HCT116 (cell line): ENCODE measurements around the gene TTC1. TPM values are rescaled to one million over a fixed set of nuclear protein-coding genes. Genes with fewer than 3 reads are reported as not detected.

ENCODE experiments used
- ATAC-seq: fragments of 200-7000 bp; cut with Tn5 transposase; 2 replicates; pipeline ENCODE4 v1.9.1; 2020; ENCODE audit warnings: mild to moderate bottlenecking, moderate library complexity
- BruUV-seq: library from RNA; stranded (reverse); fragments of 400-500 nt; replicated peaks from 2 replicates; lab custom pipeline; 2021; lab: Mats Ljungman, UMichigan
- CTCF ChIA-PET: fragments of 300-600 bp; sonication (Branson Sonifier 250); formaldehyde crosslinking; loops from one replicate; lab custom pipeline; 2021; ENCODE audit warnings: antibody characterized with exemption; lab: Charles Lee
- POLR2A ChIA-PET: fragments of 300-600, 350-600 bp; sonication (Branson Sonifier 250); formaldehyde crosslinking; loops from one replicate; lab custom pipeline; 2021; ENCODE audit warnings: antibody characterized with exemption; lab: Charles Lee
- RAD21 ChIA-PET, 2 experiments: fragments of 300-600 bp; sonication (Branson Sonifier 250); formaldehyde crosslinking; loops; one replicate each; lab custom pipeline; 2023; ENCODE audit warnings: low total read pairs in 2 of 2; ENCODE audit not compliant: uncharacterized antibody in 2 of 2, unreplicated experiment in 2 of 2, low non-redundant PET in 1 of 2; lab: Charles Lee
- DNase-seq: peaks from one replicate; pipeline ENCODE4 v3.0.0-alpha.2; 2010; ENCODE audit warnings: low read depth, low spot score
- H2AFZ ChIP-seq: fragments of 200-600 bp; shearing (Covaris generic), sonication (generic); 2 replicates; pipeline ENCODE4 v1.6.1; 2017; ENCODE audit warnings: low read depth, mixed run types, mixed read lengths, antibody characterized with exemption, low read length; ENCODE audit not compliant: poor library complexity, severe bottlenecking
- H3K27ac ChIP-seq: 2 replicates; pipeline ENCODE4 v1.5.1; 2012; ENCODE audit warnings: low read depth, low read length
- H3K27me3 ChIP-seq: fragments of 200-600 bp; sonication (generic); 2 replicates; pipeline ENCODE4 v1.6.1; 2016; ENCODE audit warnings: mixed run types, low read length, mixed read lengths; ENCODE audit not compliant: insufficient read depth
- H3K36me3 ChIP-seq, 2 experiments: fragments of 200-500 bp in 1 of 2; fragments of 200-600 bp in 1 of 2; sonication (Bioruptor generic) in 1 of 2; sonication (generic) in 1 of 2; 2 replicates each; pipeline versions ENCODE4 v1.5.1 to v1.6.1; 2014 to 2016; ENCODE audit warnings: low read length in 2 of 2, inconsistent platforms in 1 of 2, mixed read lengths in 1 of 2, mixed run types in 1 of 2; ENCODE audit not compliant: insufficient read depth in 2 of 2, control insufficient read depth in 1 of 2
- H3K4me1 ChIP-seq, 2 experiments: fragments of 200-600 bp in 1 of 2; sonication (generic) in 1 of 2; 2 replicates each; pipeline versions ENCODE4 v1.5.1 to v1.6.1; 2012 to 2017; ENCODE audit warnings: low read length in 2 of 2, inconsistent platforms in 1 of 2, mild to moderate bottlenecking in 1 of 2, mixed read lengths in 1 of 2, mixed run types in 1 of 2, moderate library complexity in 1 of 2; ENCODE audit not compliant: insufficient read depth in 2 of 2, control insufficient read depth in 1 of 2
- H3K4me2 ChIP-seq: fragments of 200-600 bp; sonication (generic); 2 replicates; pipeline ENCODE4 v1.6.1; 2017; ENCODE audit warnings: mixed run types, low read length, mixed read lengths
- H3K4me3 ChIP-seq, 2 experiments: fragments of 200-600 bp in 1 of 2; sonication (generic) in 1 of 2; replicated peaks in 1 of 2; 2 replicates each; pipeline ENCODE4 v1.5.1; 2011 to 2016; ENCODE audit warnings: low read length in 2 of 2, control low read depth in 1 of 2, low read depth in 1 of 2, mild to moderate bottlenecking in 1 of 2, mixed read lengths in 1 of 2, mixed run types in 1 of 2
- H3K79me2 ChIP-seq: fragments of 200-600 bp; sonication (generic); 2 replicates; pipeline ENCODE4 v1.6.1; 2017; ENCODE audit warnings: mild to moderate bottlenecking, mixed run types, low read length, moderate library complexity, mixed read lengths; ENCODE audit not compliant: insufficient read depth
- H3K9ac ChIP-seq: fragments of 200-600 bp; sonication (generic); 2 replicates; pipeline ENCODE4 v1.6.1; 2016; ENCODE audit warnings: low read length, mixed read lengths
- H3K9me2 ChIP-seq: fragments of 200-600 bp; sonication (generic), shearing (Covaris generic); 2 replicates; pipeline ENCODE4 v1.6.1; 2017; ENCODE audit warnings: mixed run types, mild to moderate bottlenecking, moderate library complexity; ENCODE audit not compliant: insufficient read depth
- H3K9me3 ChIP-seq, 2 experiments: fragments of 200-500 bp in 1 of 2; fragments of 200-600 bp in 1 of 2; sonication (Bioruptor generic) in 1 of 2; sonication (generic) in 1 of 2; 2 replicates each; pipeline ENCODE4 v1.6.1; 2014 to 2017; ENCODE audit warnings: low read length in 2 of 2, mixed read lengths in 2 of 2, inconsistent platforms in 1 of 2, low read depth in 1 of 2, mild to moderate bottlenecking in 1 of 2, mixed run types in 1 of 2, moderate library complexity in 1 of 2; ENCODE audit not compliant: control insufficient read depth in 1 of 2, insufficient read depth in 1 of 2
- H4K20me1 ChIP-seq: fragments of 200-600 bp; sonication (generic), shearing (Covaris generic); 2 replicates; pipeline ENCODE4 v1.6.1; 2017; ENCODE audit warnings: mixed run types, mild to moderate bottlenecking, moderate library complexity; ENCODE audit not compliant: insufficient read depth
- CBX3 ChIP-seq: IDR thresholded peaks from 2 replicates; pipeline ENCODE4 v1.6.1; 2012; ENCODE audit warnings: low read depth
- CEBPB ChIP-seq: IDR thresholded peaks from 2 replicates; pipeline ENCODE4 v1.6.1; 2012; ENCODE audit warnings: low read depth
- EGR1 ChIP-seq: IDR thresholded peaks from 2 replicates; pipeline ENCODE4 v1.6.1; 2012; ENCODE audit warnings: low read depth
- EZH2phosphoT487 ChIP-seq: fragments of 200-600 bp; IDR thresholded peaks from 2 replicates; pipeline ENCODE4 v1.6.1; 2018; ENCODE audit warnings: antibody characterized with exemption, borderline replicate concordance
- FOSL1 ChIP-seq: IDR thresholded peaks from 2 replicates; pipeline ENCODE4 v1.6.1; 2012; ENCODE audit warnings: low read depth
- JUND ChIP-seq: IDR thresholded peaks from 2 replicates; pipeline ENCODE4 v1.6.1; 2012
- POLR2A ChIP-seq: IDR thresholded peaks from 2 replicates; pipeline ENCODE4 v1.7.0; 2011; ENCODE audit warnings: borderline replicate concordance; ENCODE audit not compliant: insufficient read depth, insufficient read length; ENCODE audit errors: extremely low read depth
- POLR2AphosphoS5 ChIP-seq: IDR thresholded peaks from 2 replicates; pipeline ENCODE4 v1.6.1; 2011; ENCODE audit warnings: mild to moderate bottlenecking, low read depth, low read length, moderate library complexity
- RAD21 ChIP-seq: IDR thresholded peaks from 2 replicates; pipeline ENCODE4 v1.6.1; 2012; ENCODE audit warnings: low read depth, mild to moderate bottlenecking
- SIN3A ChIP-seq: IDR thresholded peaks from 2 replicates; pipeline ENCODE4 v1.6.1; 2012; ENCODE audit warnings: low read depth
- SP1 ChIP-seq: IDR thresholded peaks from 2 replicates; pipeline ENCODE4 v1.6.1; 2012; ENCODE audit warnings: low read depth
- TCF7L2 ChIP-seq: IDR thresholded peaks from 2 replicates; pipeline ENCODE4 v1.7.0; 2011; ENCODE audit warnings: borderline replicate concordance, inconsistent platforms; ENCODE audit not compliant: insufficient read depth, insufficient read length; ENCODE audit errors: extremely low read depth
- YY1 ChIP-seq: IDR thresholded peaks from 2 replicates; pipeline ENCODE4 v1.6.1; 2011; ENCODE audit warnings: low read length, low read depth, moderate library complexity, mild to moderate bottlenecking; ENCODE audit not compliant: insufficient replicate concordance; ENCODE audit errors: extremely low read depth
- ZFX ChIP-seq: fragments of 450-650 bp; IDR thresholded peaks from 2 replicates; pipeline ENCODE4 v1.6.1; 2017
- intact Hi-C: fragments of 100-400 bp; cut with micrococcal nuclease; formaldehyde crosslinking; loops from 2 replicates; pipeline ENCODE4 v1.10.0; 2022
- total RNA-seq: library from RNA; stranded (reverse); gene quantifications from one replicate; pipeline ENCODE4 v1.2.1, GENCODE V29; 2021; ENCODE audit not compliant: unreplicated experiment
- TF ChIP-seq, protein P1 (sequence below), 3 experiments: fragments of 200-600 bp in 1 of 3; sonication (generic) in 1 of 3; IDR thresholded peaks in 2 of 3; conservative IDR thresholded peaks in 1 of 3; 2 replicates each; pipeline ENCODE4 v1.5.1; 2012 to 2017; ENCODE audit warnings: low read depth in 2 of 3, low read length in 2 of 3, antibody characterized with exemption in 1 of 3, borderline replicate concordance in 1 of 3, control low read depth in 1 of 3, mild to moderate bottlenecking in 1 of 3, mixed read lengths in 1 of 3, mixed run types in 1 of 3, moderate library complexity in 1 of 3; ENCODE audit not compliant: insufficient read depth in 1 of 3
- TF ChIP-seq, protein P2 (sequence below): IDR thresholded peaks from 2 replicates; pipeline ENCODE4 v1.6.1; 2012; ENCODE audit warnings: low read depth
- TF ChIP-seq, protein P3 (sequence below): IDR thresholded peaks from 2 replicates; pipeline ENCODE4 v1.6.1; 2011; ENCODE audit warnings: mild to moderate bottlenecking, low read length, moderate library complexity; ENCODE audit not compliant: insufficient replicate concordance; ENCODE audit errors: extremely low read depth
- TF ChIP-seq, protein P4 (sequence below): IDR thresholded peaks from 2 replicates; pipeline ENCODE4 v1.6.1; 2012
- TF ChIP-seq, protein P5 (sequence below): IDR thresholded peaks from 2 replicates; pipeline ENCODE4 v1.6.1; 2012

The TTC1 gene
- total RNA-seq, 1 experiment from 2014 or later = 48.1 TPM

DNA sequence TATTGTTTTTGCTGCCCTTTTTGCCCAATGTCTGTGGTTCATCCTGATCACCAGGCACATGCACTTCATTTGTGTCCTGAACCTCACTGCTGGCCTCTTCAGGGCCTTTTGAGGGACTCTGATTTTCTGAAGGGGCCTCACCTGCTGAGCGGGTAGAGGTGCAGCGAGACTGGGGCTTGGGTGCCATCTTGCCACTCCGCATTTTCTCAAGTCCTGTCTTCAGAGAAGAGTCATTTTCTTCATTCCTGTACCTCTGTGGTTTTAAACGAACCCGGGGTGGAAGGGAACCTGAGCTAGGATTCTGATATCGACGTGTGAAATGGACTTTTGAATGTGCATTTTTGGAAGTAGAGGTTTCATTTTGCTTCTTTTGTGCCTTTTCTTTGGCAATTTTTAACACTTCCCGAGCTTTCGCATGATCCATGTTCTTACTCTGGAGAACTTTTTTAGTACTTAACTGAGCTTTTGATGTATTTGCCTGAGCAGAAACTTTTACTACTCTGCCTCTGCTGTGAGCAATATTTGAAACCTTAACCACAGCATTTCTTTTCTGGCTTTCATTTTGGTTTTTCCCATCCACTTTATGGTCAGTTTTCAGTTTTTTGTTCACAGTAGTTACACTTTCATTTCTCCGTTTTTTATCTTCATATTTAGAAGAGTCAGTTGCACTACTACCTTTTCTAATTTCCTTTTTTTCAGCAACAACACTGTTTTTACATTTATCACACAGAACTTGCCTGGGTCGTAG is 84.2 kb downstream of the TTC1 start:
- no peak overlapping the region for H3K4me2 ChIP-seq
- CTCF ChIA-PET = no interaction called here
- no peaks in the 10 kb centered on the region for H3K79me2 ChIP-seq
- RAD21 ChIA-PET = no interaction called here
- no peak overlapping the region for H3K9ac ChIP-seq
- no peaks in the 10 kb centered on the region for H3K9me2 ChIP-seq
- ATAC-seq (no peak), DNase-seq (no peak)
- intact Hi-C loops = no loop called here
- no peaks in the 10 kb centered on the region for H3K4me1 ChIP-seq
- no peak for TF ChIP-seq YY1
- no peak for TF ChIP-seq TCF7L2
- no peak for TF ChIP-seq SP1
- TF ChIP-seq POLR2AphosphoS5 = no peak
- TF ChIP-seq, protein P1, sequence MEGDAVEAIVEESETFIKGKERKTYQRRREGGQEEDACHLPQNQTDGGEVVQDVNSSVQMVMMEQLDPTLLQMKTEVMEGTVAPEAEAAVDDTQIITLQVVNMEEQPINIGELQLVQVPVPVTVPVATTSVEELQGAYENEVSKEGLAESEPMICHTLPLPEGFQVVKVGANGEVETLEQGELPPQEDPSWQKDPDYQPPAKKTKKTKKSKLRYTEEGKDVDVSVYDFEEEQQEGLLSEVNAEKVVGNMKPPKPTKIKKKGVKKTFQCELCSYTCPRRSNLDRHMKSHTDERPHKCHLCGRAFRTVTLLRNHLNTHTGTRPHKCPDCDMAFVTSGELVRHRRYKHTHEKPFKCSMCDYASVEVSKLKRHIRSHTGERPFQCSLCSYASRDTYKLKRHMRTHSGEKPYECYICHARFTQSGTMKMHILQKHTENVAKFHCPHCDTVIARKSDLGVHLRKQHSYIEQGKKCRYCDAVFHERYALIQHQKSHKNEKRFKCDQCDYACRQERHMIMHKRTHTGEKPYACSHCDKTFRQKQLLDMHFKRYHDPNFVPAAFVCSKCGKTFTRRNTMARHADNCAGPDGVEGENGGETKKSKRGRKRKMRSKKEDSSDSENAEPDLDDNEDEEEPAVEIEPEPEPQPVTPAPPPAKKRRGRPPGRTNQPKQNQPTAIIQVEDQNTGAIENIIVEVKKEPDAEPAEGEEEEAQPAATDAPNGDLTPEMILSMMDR (IDR thresholded peaks at IDR 0.05 in 2 of 3, conservative IDR thresholded peaks at IDR 0.05 in 1 of 3; ENCODE audit: borderline replicate concordance in 1 of 3, insufficient read depth in 1 of 3, low read depth in 2 of 3, low read length in 2 of 3) = no peak
- TF ChIP-seq, protein P2, sequence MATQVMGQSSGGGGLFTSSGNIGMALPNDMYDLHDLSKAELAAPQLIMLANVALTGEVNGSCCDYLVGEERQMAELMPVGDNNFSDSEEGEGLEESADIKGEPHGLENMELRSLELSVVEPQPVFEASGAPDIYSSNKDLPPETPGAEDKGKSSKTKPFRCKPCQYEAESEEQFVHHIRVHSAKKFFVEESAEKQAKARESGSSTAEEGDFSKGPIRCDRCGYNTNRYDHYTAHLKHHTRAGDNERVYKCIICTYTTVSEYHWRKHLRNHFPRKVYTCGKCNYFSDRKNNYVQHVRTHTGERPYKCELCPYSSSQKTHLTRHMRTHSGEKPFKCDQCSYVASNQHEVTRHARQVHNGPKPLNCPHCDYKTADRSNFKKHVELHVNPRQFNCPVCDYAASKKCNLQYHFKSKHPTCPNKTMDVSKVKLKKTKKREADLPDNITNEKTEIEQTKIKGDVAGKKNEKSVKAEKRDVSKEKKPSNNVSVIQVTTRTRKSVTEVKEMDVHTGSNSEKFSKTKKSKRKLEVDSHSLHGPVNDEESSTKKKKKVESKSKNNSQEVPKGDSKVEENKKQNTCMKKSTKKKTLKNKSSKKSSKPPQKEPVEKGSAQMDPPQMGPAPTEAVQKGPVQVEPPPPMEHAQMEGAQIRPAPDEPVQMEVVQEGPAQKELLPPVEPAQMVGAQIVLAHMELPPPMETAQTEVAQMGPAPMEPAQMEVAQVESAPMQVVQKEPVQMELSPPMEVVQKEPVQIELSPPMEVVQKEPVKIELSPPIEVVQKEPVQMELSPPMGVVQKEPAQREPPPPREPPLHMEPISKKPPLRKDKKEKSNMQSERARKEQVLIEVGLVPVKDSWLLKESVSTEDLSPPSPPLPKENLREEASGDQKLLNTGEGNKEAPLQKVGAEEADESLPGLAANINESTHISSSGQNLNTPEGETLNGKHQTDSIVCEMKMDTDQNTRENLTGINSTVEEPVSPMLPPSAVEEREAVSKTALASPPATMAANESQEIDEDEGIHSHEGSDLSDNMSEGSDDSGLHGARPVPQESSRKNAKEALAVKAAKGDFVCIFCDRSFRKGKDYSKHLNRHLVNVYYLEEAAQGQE = no peak
- no peak for TF ChIP-seq JUND
- TF ChIP-seq ZFX = no peak
- no peak for TF ChIP-seq POLR2A
- TF ChIP-seq, protein P3, sequence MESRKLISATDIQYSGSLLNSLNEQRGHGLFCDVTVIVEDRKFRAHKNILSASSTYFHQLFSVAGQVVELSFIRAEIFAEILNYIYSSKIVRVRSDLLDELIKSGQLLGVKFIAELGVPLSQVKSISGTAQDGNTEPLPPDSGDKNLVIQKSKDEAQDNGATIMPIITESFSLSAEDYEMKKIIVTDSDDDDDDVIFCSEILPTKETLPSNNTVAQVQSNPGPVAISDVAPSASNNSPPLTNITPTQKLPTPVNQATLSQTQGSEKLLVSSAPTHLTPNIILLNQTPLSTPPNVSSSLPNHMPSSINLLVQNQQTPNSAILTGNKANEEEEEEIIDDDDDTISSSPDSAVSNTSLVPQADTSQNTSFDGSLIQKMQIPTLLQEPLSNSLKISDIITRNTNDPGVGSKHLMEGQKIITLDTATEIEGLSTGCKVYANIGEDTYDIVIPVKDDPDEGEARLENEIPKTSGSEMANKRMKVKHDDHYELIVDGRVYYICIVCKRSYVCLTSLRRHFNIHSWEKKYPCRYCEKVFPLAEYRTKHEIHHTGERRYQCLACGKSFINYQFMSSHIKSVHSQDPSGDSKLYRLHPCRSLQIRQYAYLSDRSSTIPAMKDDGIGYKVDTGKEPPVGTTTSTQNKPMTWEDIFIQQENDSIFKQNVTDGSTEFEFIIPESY = no peak
- TF ChIP-seq CEBPB = no peak
- TF ChIP-seq EGR1 = no peak
- TF ChIP-seq FOSL1 = no peak
- no peak for TF ChIP-seq SIN3A
- no peak for TF ChIP-seq RAD21
- TF ChIP-seq CBX3 = no peak
- TF ChIP-seq, protein P4, sequence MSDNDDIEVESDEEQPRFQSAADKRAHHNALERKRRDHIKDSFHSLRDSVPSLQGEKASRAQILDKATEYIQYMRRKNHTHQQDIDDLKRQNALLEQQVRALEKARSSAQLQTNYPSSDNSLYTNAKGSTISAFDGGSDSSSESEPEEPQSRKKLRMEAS = no peak
- TF ChIP-seq EZH2phosphoT487 = no peak
- TF ChIP-seq, protein P5, sequence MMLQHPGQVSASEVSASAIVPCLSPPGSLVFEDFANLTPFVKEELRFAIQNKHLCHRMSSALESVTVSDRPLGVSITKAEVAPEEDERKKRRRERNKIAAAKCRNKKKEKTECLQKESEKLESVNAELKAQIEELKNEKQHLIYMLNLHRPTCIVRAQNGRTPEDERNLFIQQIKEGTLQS = no peak
- no peaks in the 10 kb centered on the region for H3K9me3 ChIP-seq
- no peaks in the 10 kb centered on the region for H3K27me3 ChIP-seq
- no peak overlapping the region for H3K27ac ChIP-seq
- POLR2A ChIA-PET = no interaction called here
- no peak overlapping the region for H2AFZ ChIP-seq
- 0 out of 2 replicates have a peak, but pooled peaks cover 6% of the 10 kb centered on the region for H4K20me1 ChIP-seq
- H3K36me3 ChIP-seq = peaks cover 11 to 13% of the 10 kb centered on the region in 2 experiments; a peak in 2 of 4 replicates
- H3K4me3 ChIP-seq = no peak overlapping the region
- TSS peak; percentile 26 for BruUV-seq
